SJSA1 (cell line): ENCODE results near the gene TREM1. TPM values are rescaled to one million over a fixed set of nuclear protein-coding genes. Genes with fewer than 3 reads are reported as not detected.

Experiments
- DNase-seq, 2 experiments: peaks; one replicate each; pipeline ENCODE4 v3.0.0-alpha.2; 2015 to 2020; ENCODE audit warnings: low spot score in 2 of 2, low read depth in 1 of 2
- H3K27ac ChIP-seq: fragments of 250-450 bp; sonication (Bioruptor Pico); 2 replicates; pipeline ENCODE4 v1.5.1; 2020; ENCODE audit warnings: mild to moderate bottlenecking, moderate library complexity
- H3K27me3 ChIP-seq: fragments of 250-450 bp; sonication (Bioruptor Pico); replicated peaks from 2 replicates; pipeline ENCODE4 v1.5.1; 2020; ENCODE audit warnings: mild to moderate bottlenecking, moderate library complexity
- H3K36me3 ChIP-seq: fragments of 250-450 bp; sonication (Bioruptor Pico); 2 replicates; pipeline ENCODE4 v1.5.1; 2020; ENCODE audit warnings: mild to moderate bottlenecking
- H3K4me1 ChIP-seq: fragments of 250-450 bp; sonication (Bioruptor Pico); replicated peaks from 2 replicates; pipeline ENCODE4 v1.6.1; 2021; ENCODE audit warnings: mild to moderate bottlenecking
- H3K4me3 ChIP-seq: fragments of 250-450 bp; sonication (Bioruptor Pico); 2 replicates; pipeline ENCODE4 v1.5.1; 2020; ENCODE audit warnings: mild to moderate bottlenecking
- H3K9me3 ChIP-seq: fragments of 250-450 bp; sonication (Bioruptor Pico); replicated peaks from 2 replicates; pipeline ENCODE4 v1.5.1; 2020; ENCODE audit warnings: mild to moderate bottlenecking
- total RNA-seq: library from RNA; depleted of rRNA; stranded (reverse); fragments of >200 nt; shearing (Covaris generic); gene quantifications from 2 replicates; pipeline ENCODE4 v1.2.3, GENCODE V29; 2014; rRNA removed

The TREM1 gene
- total RNA-seq, 1 experiment from 2014 or later, result not detected

DNA sequence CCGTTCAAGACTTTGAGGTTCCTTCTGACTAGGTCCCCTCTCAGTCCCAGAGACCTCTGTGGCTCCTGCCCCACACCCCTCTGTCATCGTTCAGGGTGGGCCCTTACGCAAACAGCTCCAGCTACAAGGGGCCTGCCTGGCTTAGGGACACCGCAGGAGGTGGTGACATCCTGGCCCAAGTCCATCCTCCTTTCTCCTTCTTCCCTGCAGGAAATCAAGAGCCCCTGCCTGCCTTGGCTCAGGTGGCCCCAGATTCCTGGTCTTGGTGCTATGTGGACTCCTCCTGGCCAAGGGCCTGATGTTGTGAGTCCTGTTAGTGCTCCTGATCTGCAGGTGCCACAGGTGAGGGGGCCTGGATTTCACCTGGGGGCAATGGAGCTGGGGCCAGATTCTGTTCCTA, 50.2 kb downstream of the TREM1 start:
- H3K9me3 ChIP-seq, result no peaks in the 10 kb centered on the region
- H3K4me3 ChIP-seq, result no peak overlapping the region
- no peaks in the 10 kb centered on the region for H3K36me3 ChIP-seq
- no peak overlapping the region for H3K27ac ChIP-seq
- H3K27me3 ChIP-seq, result peaks cover 38% of the 10 kb centered on the region
- peaks cover 6% of the 10 kb centered on the region for H3K4me1 ChIP-seq
- DNase-seq, result no peak

GRCh38 chr6:41232667-41233066, 53.8 kb downstream of the TREM1 start:
- Histone ChIP-seq H3K27me3 (peaks cover 18% of the 10 kb centered on the region; the same call in 1 of the 2 replicates), H3K27ac (no peak overlapping the region), H3K9me3 (no peaks in the 10 kb centered on the region), H3K4me3 (no peak overlapping the region), H3K4me1 (no peaks in the 10 kb centered on the region), H3K36me3 (no peaks in the 10 kb centered on the region)
- DNase-seq, result no peak

GRCh38 chr6:41231246-41231645, 55.2 kb downstream of the TREM1 start:
- H3K36me3 ChIP-seq, result no peaks in the 10 kb centered on the region
- no peaks in the 10 kb centered on the region for H3K4me1 ChIP-seq
- H3K9me3 ChIP-seq, result no peaks in the 10 kb centered on the region
- peaks cover 18% of the 10 kb centered on the region; the same call in 1 of the 2 replicates for H3K27me3 ChIP-seq
- no peak for DNase-seq
- H3K27ac ChIP-seq, result no peak overlapping the region
- H3K4me3 ChIP-seq, result no peak overlapping the region

- Histone ChIP-seq H3K4me3 (no peak overlapping the region), H3K36me3 (no peaks in the 10 kb centered on the region), H3K4me1 (no peaks in the 10 kb centered on the region), H3K27ac (no peak overlapping the region), H3K27me3 (peaks cover 22% of the 10 kb centered on the region; the same call in 1 of the 2 replicates), H3K9me3 (no peaks in the 10 kb centered on the region)
- DNase-seq, result no peak
These were observed 56.8 kb downstream of the TREM1 start for GRCh38 chr6:41229721-41230120.

DNA sequence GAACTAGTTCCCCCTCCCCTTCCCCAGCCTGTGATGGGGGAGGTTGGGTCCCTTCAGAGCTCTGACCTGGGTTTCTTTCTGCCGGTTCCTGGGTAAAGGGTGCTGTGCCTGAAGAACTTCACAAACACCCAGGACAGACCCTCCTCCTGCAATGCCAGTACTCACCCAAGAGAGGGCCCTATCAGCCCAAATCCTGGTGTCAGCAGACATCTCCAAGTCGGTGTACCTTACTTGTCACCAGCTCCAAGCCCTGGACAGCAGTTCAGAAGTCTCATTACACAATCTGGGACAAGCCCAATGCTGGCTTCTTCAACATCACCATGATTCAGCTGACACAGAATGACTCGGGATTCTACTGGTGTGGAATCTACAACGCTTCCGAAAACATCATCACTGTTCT, 57.9 kb downstream of the TREM1 start:
- Histone ChIP-seq H3K9me3 (no peaks in the 10 kb centered on the region), H3K36me3 (no peaks in the 10 kb centered on the region), H3K27me3 (peaks cover 22% of the 10 kb centered on the region; the same call in 1 of the 2 replicates), H3K4me1 (no peaks in the 10 kb centered on the region), H3K4me3 (no peak overlapping the region), H3K27ac (no peak overlapping the region)
- no peak for DNase-seq

DNA sequence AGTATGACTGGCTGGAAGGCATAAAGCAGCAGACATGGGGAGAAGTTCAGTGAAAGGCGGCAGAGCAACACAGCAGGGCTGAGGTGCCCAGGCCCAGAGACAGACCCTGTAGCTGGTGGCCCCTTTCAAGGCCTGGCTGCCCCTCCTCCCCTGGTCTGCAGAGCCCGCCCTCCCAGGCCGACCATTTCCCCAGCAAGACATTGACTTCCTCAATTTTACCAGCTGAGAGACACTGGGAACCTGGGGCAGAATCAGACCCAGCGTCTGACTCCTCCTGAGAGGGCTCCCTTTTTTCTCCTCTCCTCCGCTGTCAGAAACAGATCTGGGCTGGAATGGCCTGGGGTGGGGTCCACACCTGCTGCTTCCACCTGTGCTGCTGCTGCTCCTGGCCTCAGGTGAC, 58.4 kb downstream of the TREM1 start, which contains the start of gene TREML4:
Gene TREML4, plus strand, starts transcription at position 254 of the 400 bp plus-strand sequence. Its CDS starts 79 bp downstream, at position 333.
- Histone ChIP-seq H3K4me3 (no peak within 1 kb of the TSS), H3K4me1 (no peaks in the 10 kb centered on the region), H3K27me3 (peaks cover 21% of the 10 kb centered on the region; the same call in 1 of the 2 replicates), H3K9me3 (no peaks in the 10 kb centered on the region), H3K36me3 (no peaks in the 10 kb centered on the region), H3K27ac (no peak within 1 kb of the TSS)
- no peak for DNase-seq

GRCh38 chr6:41226752-41227151, 59.7 kb downstream of the TREM1 start:
- no peaks in the 10 kb centered on the region for H3K4me1 ChIP-seq
- H3K27me3 ChIP-seq, result peaks cover 12% of the 10 kb centered on the region; the same call in 1 of the 2 replicates
- no peak for DNase-seq
- H3K27ac ChIP-seq, result no peak overlapping the region
- no peaks in the 10 kb centered on the region for H3K36me3 ChIP-seq
- H3K9me3 ChIP-seq, result no peaks in the 10 kb centered on the region
- no peak overlapping the region for H3K4me3 ChIP-seq

GRCh38 chr6:41224800-41225199, 61.7 kb downstream of the TREM1 start:
- H3K27ac ChIP-seq, result no peak overlapping the region
- H3K9me3 ChIP-seq, result no peaks in the 10 kb centered on the region
- H3K36me3 ChIP-seq, result no peaks in the 10 kb centered on the region
- no peak overlapping the region for H3K4me3 ChIP-seq
- peaks cover 4% of the 10 kb centered on the region; the same call in 1 of the 2 replicates for H3K27me3 ChIP-seq
- no peak for DNase-seq
- no peaks in the 10 kb centered on the region for H3K4me1 ChIP-seq

Other genes with a start within 250 kb of the TREM1 start
- gene UNC5CL, start 247.5 kb downstream of the TREM1 start, total RNA-seq, result 0.47 TPM in 1 of 2 replicates, not detected in the other
- gene TSPO2, start 244.2 kb downstream of the TREM1 start, total RNA-seq, result not detected in 2 replicates
- not detected in 2 replicates for gene APOBEC2, start 233.5 kb downstream of the TREM1 start, total RNA-seq
- 9.5 and 12.9 TPM in 2 replicates for gene OARD1, start 214.3 kb downstream of the TREM1 start, total RNA-seq
- gene NFYA, start 213.7 kb downstream of the TREM1 start, total RNA-seq, result 6.5 and 14.9 TPM in 2 replicates
- not detected in 2 replicates for gene TREML1, start 132.3 kb downstream of the TREM1 start, total RNA-seq
- not detected in 2 replicates for gene TREM2, start 123.6 kb downstream of the TREM1 start, total RNA-seq
- not detected in 2 replicates for gene TREML2, start 85.5 kb downstream of the TREM1 start, total RNA-seq
- not detected in 2 replicates for gene TREML4, start 58.3 kb downstream of the TREM1 start, total RNA-seq
- not detected in 2 replicates for gene NCR2, start 48.9 kb upstream of the TREM1 start, total RNA-seq